Activated naive CD8-positive, alpha-beta T cell (primary cell): Measurements from ENCODE around the gene MAPK8IP3.

Experiments
- H3K27ac Mint-ChIP-seq: one replicate; pipeline ENCODE4 v1.8.0; 2021; ENCODE audit warnings: mixed read lengths
- H3K27me3 Mint-ChIP-seq: one replicate; pipeline ENCODE4 v1.8.0; 2021; ENCODE audit warnings: mixed read lengths
- H3K36me3 Mint-ChIP-seq: one replicate; pipeline ENCODE4 v1.8.0; 2021; ENCODE audit warnings: mixed read lengths
- H3K4me1 Mint-ChIP-seq: one replicate; pipeline ENCODE4 v1.8.0; 2021; ENCODE audit warnings: low read depth, mixed read lengths
- H3K4me3 Mint-ChIP-seq: one replicate; pipeline ENCODE4 v1.8.0; 2021; ENCODE audit warnings: mild to moderate bottlenecking, mixed read lengths
- H3K9me3 Mint-ChIP-seq: one replicate; pipeline ENCODE4 v1.8.0; 2021; ENCODE audit warnings: low read depth, mixed read lengths

Gene MAPK8IP3

GRCh38 chr16:1673424-1674151 lies 32.4 kb upstream of the MAPK8IP3 start:
- Mint-ChIP-seq H3K27ac (no peak overlapping the region), H3K4me3 (no peak overlapping the region), H3K4me1 (peaks cover 2% of the 10 kb centered on the region), H3K36me3 (no peaks in the 10 kb centered on the region), H3K9me3 (no peaks in the 10 kb centered on the region), H3K27me3 (no peaks in the 10 kb centered on the region)

GRCh38 chr16:1674306-1674705 lies 31.7 kb upstream of the MAPK8IP3 start:
- no peaks in the 10 kb centered on the region for H3K36me3 Mint-ChIP-seq
- H3K4me3 Mint-ChIP-seq, result no peak overlapping the region

GRCh38 chr16:1674751-1675664 lies 31.0 kb upstream of the MAPK8IP3 start:
- H3K36me3 Mint-ChIP-seq, result no peaks in the 10 kb centered on the region
- H3K27ac Mint-ChIP-seq, result no peak overlapping the region

More at GRCh38 chr16:1674306-1674705, 31.7 kb upstream of the MAPK8IP3 start:
- Mint-ChIP-seq H3K9me3 (no peaks in the 10 kb centered on the region), H3K27me3 (no peaks in the 10 kb centered on the region), H3K4me1 (peaks cover 7% of the 10 kb centered on the region), H3K27ac (no peak overlapping the region)

GRCh38 chr16:1676661-1677060 lies 29.3 kb upstream of the MAPK8IP3 start:
- H3K27me3 Mint-ChIP-seq, result no peaks in the 10 kb centered on the region
- no peak overlapping the region for H3K27ac Mint-ChIP-seq
- no peaks in the 10 kb centered on the region for H3K9me3 Mint-ChIP-seq
- H3K36me3 Mint-ChIP-seq, result no peaks in the 10 kb centered on the region
- no peak overlapping the region for H3K4me3 Mint-ChIP-seq
- peaks cover 24% of the 10 kb centered on the region for H3K4me1 Mint-ChIP-seq

More at GRCh38 chr16:1674751-1675664, 31.0 kb upstream of the MAPK8IP3 start:
- Mint-ChIP-seq H3K4me1 (peaks cover 9% of the 10 kb centered on the region), H3K4me3 (no peak overlapping the region), H3K27me3 (no peaks in the 10 kb centered on the region), H3K9me3 (no peaks in the 10 kb centered on the region)

GRCh38 chr16:1677339-1677738 lies 28.7 kb upstream of the MAPK8IP3 start:
- Mint-ChIP-seq H3K27me3 (no peaks in the 10 kb centered on the region), H3K27ac (no peak overlapping the region), H3K9me3 (no peaks in the 10 kb centered on the region), H3K4me1 (peaks cover 24% of the 10 kb centered on the region), H3K36me3 (no peaks in the 10 kb centered on the region), H3K4me3 (peak overlapping the region; percentile 69)

- H3K9me3 Mint-ChIP-seq, result no peaks in the 10 kb centered on the region
- no peaks in the 10 kb centered on the region for H3K36me3 Mint-ChIP-seq
- H3K27ac Mint-ChIP-seq, result peak within 1 kb of the TSS; percentile 92
- peak within 1 kb of the TSS; percentile 97 for H3K4me3 Mint-ChIP-seq
- no peaks in the 10 kb centered on the region for H3K27me3 Mint-ChIP-seq
- peaks cover 24% of the 10 kb centered on the region for H3K4me1 Mint-ChIP-seq
Measured at GRCh38 chr16:1677942-1678499, 28.0 kb upstream of the MAPK8IP3 start, which contains the start of gene JPT2. Gene JPT2, plus strand, starts transcription at chr16:1678279. Its CDS starts 34 bp downstream, at chr16:1678313.

GRCh38 chr16:1678500-1679098 lies 27.4 kb upstream of the MAPK8IP3 start:
- H3K27ac Mint-ChIP-seq, result peak overlapping the region; percentile 92
- H3K36me3 Mint-ChIP-seq, result peaks cover 2% of the 10 kb centered on the region
- H3K9me3 Mint-ChIP-seq, result no peaks in the 10 kb centered on the region
- H3K27me3 Mint-ChIP-seq, result no peaks in the 10 kb centered on the region
- H3K4me1 Mint-ChIP-seq, result peaks cover 24% of the 10 kb centered on the region
- H3K4me3 Mint-ChIP-seq, result peak overlapping the region; percentile 97

GRCh38 chr16:1680361-1680760 lies 25.6 kb upstream of the MAPK8IP3 start:
- Mint-ChIP-seq H3K9me3 (no peaks in the 10 kb centered on the region), H3K36me3 (peaks cover 4% of the 10 kb centered on the region), H3K27me3 (no peaks in the 10 kb centered on the region), H3K27ac (no peak overlapping the region), H3K4me3 (peak overlapping the region; percentile 22), H3K4me1 (peaks cover 26% of the 10 kb centered on the region)

GRCh38 chr16:1681032-1681431 lies 25.0 kb upstream of the MAPK8IP3 start:
- Mint-ChIP-seq H3K36me3 (peaks cover 4% of the 10 kb centered on the region), H3K4me1 (peaks cover 26% of the 10 kb centered on the region), H3K27me3 (no peaks in the 10 kb centered on the region), H3K4me3 (peak overlapping the region; percentile 42), H3K9me3 (no peaks in the 10 kb centered on the region), H3K27ac (no peak overlapping the region)

- H3K9me3 Mint-ChIP-seq, result no peaks in the 10 kb centered on the region
- H3K4me3 Mint-ChIP-seq, result no peak overlapping the region
- H3K4me1 Mint-ChIP-seq, result peaks cover 4% of the 10 kb centered on the region
- H3K27ac Mint-ChIP-seq, result no peak overlapping the region
- H3K36me3 Mint-ChIP-seq, result peaks cover 4% of the 10 kb centered on the region
- H3K27me3 Mint-ChIP-seq, result no peaks in the 10 kb centered on the region
Measured at GRCh38 chr16:1687427-1688316, 18.3 kb upstream of the MAPK8IP3 start.

- no peaks in the 10 kb centered on the region for H3K9me3 Mint-ChIP-seq
- no peak overlapping the region for H3K4me3 Mint-ChIP-seq
- H3K27ac Mint-ChIP-seq, result no peak overlapping the region
- H3K27me3 Mint-ChIP-seq, result no peaks in the 10 kb centered on the region
- no peaks in the 10 kb centered on the region for H3K36me3 Mint-ChIP-seq
- H3K4me1 Mint-ChIP-seq, result peaks cover 1% of the 10 kb centered on the region
Measured at GRCh38 chr16:1688807-1689560, 17.0 kb upstream of the MAPK8IP3 start.

GRCh38 chr16:1689853-1690252 lies 16.1 kb upstream of the MAPK8IP3 start:
- no peaks in the 10 kb centered on the region for H3K36me3 Mint-ChIP-seq
- H3K4me3 Mint-ChIP-seq, result no peak overlapping the region
- no peaks in the 10 kb centered on the region for H3K27me3 Mint-ChIP-seq
- H3K27ac Mint-ChIP-seq, result no peak overlapping the region
- peaks cover 1% of the 10 kb centered on the region for H3K4me1 Mint-ChIP-seq
- no peaks in the 10 kb centered on the region for H3K9me3 Mint-ChIP-seq

- H3K9me3 Mint-ChIP-seq, result no peaks in the 10 kb centered on the region
- peaks cover 1% of the 10 kb centered on the region for H3K4me1 Mint-ChIP-seq
- no peak overlapping the region for H3K4me3 Mint-ChIP-seq
- H3K27me3 Mint-ChIP-seq, result no peaks in the 10 kb centered on the region
- H3K27ac Mint-ChIP-seq, result no peak overlapping the region
- no peaks in the 10 kb centered on the region for H3K36me3 Mint-ChIP-seq
Measured at GRCh38 chr16:1690810-1691209, 15.2 kb upstream of the MAPK8IP3 start.
